ENCODE measurements around the gene EDARADD.

- TF ChIP-seq, protein P1, sequence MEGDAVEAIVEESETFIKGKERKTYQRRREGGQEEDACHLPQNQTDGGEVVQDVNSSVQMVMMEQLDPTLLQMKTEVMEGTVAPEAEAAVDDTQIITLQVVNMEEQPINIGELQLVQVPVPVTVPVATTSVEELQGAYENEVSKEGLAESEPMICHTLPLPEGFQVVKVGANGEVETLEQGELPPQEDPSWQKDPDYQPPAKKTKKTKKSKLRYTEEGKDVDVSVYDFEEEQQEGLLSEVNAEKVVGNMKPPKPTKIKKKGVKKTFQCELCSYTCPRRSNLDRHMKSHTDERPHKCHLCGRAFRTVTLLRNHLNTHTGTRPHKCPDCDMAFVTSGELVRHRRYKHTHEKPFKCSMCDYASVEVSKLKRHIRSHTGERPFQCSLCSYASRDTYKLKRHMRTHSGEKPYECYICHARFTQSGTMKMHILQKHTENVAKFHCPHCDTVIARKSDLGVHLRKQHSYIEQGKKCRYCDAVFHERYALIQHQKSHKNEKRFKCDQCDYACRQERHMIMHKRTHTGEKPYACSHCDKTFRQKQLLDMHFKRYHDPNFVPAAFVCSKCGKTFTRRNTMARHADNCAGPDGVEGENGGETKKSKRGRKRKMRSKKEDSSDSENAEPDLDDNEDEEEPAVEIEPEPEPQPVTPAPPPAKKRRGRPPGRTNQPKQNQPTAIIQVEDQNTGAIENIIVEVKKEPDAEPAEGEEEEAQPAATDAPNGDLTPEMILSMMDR (optimal IDR thresholded peaks at IDR 0.05 in 1 of 3, IDR thresholded peaks at IDR 0.05 in 1 of 3, conservative IDR thresholded peaks at IDR 0.05 in 1 of 3; ENCODE audit: extremely low read depth in 1 of 3, insufficient read depth in 2 of 3, low read length in 3 of 3) = no peak
- no peak for TF ChIP-seq EZH2 (IDR thresholded peaks at IDR 0.05; ENCODE audit: low read length)
Observed at GRCh38 chr1:236377832-236378535, 16.1 kb upstream of the EDARADD start.

Measured in keratinocyte (primary cell).